ENCODE data around the gene RHO. TPM values are rescaled to one million over a fixed set of nuclear protein-coding genes. Genes with fewer than 3 reads are reported as not detected.
"Not testable (repeated sequence)": the region's sequence is repeated elsewhere in the genome, so short reads cannot be mapped to it uniquely, and the experiment has no call there.

The RHO gene
- total and polyA plus RNA-seq, 4 donors = 0.01 TPM; not detected in 3

DNA sequence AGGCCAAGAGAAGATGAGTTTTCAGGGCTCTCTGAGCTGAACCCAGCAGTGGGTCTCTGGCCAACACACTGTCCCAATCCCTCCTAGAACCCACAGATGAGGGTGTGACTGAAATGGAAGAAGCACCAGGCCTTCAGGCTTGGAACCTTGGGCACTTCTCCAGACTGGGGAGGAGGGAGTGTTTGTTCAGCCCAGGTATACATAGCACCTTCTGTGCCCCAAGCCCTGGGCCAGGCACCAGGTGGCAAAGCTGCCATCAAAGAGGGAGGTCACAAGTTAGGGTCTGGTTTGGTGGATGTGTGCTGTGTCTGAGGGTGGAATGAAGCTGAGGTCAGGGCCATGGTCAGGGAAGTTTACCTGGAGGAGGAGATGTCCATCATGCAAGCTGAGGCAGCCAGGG, 15.8 kb upstream of the RHO start:
- ATAC-seq (ENCODE audit: insufficient read depth, low FRiP score) (no peak), DNase-seq (no peak)
- Histone ChIP-seq H3K4me3 (no peak overlapping the region), H3K27ac (ENCODE audit: low read depth in 1 of 2, low read length in 1 of 2) (no peak overlapping the region), H3K9me3 (ENCODE audit: control insufficient read depth in 4 of 4, insufficient read depth in 3 of 4, low read length in 3 of 4) (no peaks in the 10 kb centered on the region), H3K9ac (ENCODE audit: insufficient read depth in 1 of 2, low read length in 2 of 2) (no peak overlapping the region), H3K36me3 (ENCODE audit: control insufficient read depth in 4 of 4, insufficient read depth in 4 of 4, low read length in 4 of 4) (peaks cover 0 to 37% (median 27%) of the 10 kb centered on the region in 4 donors), H3K4me1 (ENCODE audit: control insufficient read depth in 5 of 5, insufficient read depth in 5 of 5, low read length in 5 of 5) (no peaks in the 10 kb centered on the region), H3K27me3 (ENCODE audit: control insufficient read depth in 3 of 3, insufficient read depth in 3 of 3, low read length in 2 of 3) (no peaks in the 10 kb centered on the region)
- TF ChIP-seq, protein P1, sequence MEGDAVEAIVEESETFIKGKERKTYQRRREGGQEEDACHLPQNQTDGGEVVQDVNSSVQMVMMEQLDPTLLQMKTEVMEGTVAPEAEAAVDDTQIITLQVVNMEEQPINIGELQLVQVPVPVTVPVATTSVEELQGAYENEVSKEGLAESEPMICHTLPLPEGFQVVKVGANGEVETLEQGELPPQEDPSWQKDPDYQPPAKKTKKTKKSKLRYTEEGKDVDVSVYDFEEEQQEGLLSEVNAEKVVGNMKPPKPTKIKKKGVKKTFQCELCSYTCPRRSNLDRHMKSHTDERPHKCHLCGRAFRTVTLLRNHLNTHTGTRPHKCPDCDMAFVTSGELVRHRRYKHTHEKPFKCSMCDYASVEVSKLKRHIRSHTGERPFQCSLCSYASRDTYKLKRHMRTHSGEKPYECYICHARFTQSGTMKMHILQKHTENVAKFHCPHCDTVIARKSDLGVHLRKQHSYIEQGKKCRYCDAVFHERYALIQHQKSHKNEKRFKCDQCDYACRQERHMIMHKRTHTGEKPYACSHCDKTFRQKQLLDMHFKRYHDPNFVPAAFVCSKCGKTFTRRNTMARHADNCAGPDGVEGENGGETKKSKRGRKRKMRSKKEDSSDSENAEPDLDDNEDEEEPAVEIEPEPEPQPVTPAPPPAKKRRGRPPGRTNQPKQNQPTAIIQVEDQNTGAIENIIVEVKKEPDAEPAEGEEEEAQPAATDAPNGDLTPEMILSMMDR (IDR thresholded peaks at IDR 0.05; ENCODE audit: control extremely low read depth, extremely low read depth) = no peak

DNA sequence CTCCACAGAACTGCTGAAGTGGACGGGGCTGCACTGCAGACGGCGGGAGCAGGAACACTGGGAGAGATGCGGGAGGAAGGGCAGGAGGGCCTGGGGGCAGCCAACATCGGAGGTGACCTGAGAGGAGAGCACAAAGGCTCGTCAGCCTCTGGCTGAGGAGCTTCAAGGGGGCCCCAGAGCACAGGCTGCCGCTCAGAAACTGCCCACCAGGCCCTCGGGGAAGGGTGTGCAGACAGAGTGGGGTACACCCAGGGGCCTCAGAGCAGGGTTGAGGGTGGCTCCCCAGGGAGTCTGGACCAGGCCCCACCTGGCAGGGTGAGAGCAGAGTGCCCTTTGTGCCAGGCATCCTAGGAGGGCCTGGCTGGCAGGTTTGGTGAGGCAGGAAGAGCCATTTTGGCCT, 14.7 kb upstream of the RHO start:
- ATAC-seq (ENCODE audit: insufficient read depth, low FRiP score) = no peak
- TF ChIP-seq, protein P1 (IDR thresholded peaks at IDR 0.05; ENCODE audit: control extremely low read depth, extremely low read depth) = no peak
- Histone ChIP-seq H3K9ac (ENCODE audit: insufficient read depth in 1 of 2, low read length in 2 of 2) (no peak overlapping the region), H3K9me3 (ENCODE audit: control insufficient read depth in 4 of 4, insufficient read depth in 3 of 4, low read length in 3 of 4) (no peaks in the 10 kb centered on the region), H3K4me3 (no peak overlapping the region), H3K27ac (ENCODE audit: low read depth in 1 of 2, low read length in 1 of 2) (no peak overlapping the region), H3K27me3 (ENCODE audit: control insufficient read depth in 3 of 3, insufficient read depth in 3 of 3, low read length in 2 of 3) (no peaks in the 10 kb centered on the region), H3K36me3 (ENCODE audit: control insufficient read depth in 4 of 4, insufficient read depth in 4 of 4, low read length in 4 of 4) (peaks cover 0 to 34% (median 29%) of the 10 kb centered on the region in 4 donors), H3K4me1 (ENCODE audit: control insufficient read depth in 5 of 5, insufficient read depth in 5 of 5, low read length in 5 of 5) (no peaks in the 10 kb centered on the region)
- DNase-seq = no peak
- 96 to 99% methylated on average over 8 of the region's 8 CpGs for WGBS, 2 donors

DNA sequence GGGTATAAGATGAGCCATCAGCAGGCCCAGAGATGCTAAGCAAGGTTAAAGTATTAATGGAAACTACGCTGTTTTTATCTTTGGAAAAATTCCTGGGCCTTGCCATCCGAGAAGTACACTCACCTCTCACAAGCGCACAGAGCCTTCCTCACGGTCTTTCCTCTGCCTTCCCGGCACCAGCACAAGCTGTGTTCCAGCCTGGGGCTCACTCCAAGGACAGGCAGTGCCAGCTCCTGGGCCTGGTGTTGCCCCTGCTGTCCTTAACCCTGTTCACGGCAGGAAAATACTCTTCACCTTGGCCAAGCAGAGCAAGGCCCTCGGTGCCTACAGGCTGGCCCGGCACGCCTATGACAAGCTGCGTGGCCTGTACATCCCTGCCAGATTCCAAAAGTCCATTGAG, 14.3 kb upstream of the RHO start:
- ATAC-seq (ENCODE audit: insufficient read depth, low FRiP score) = no peak
- Histone ChIP-seq H3K27me3 (ENCODE audit: control insufficient read depth in 3 of 3, insufficient read depth in 3 of 3, low read length in 2 of 3) (no peaks in the 10 kb centered on the region), H3K36me3 (ENCODE audit: control insufficient read depth in 4 of 4, insufficient read depth in 4 of 4, low read length in 4 of 4) (peaks cover 0 to 38% (median 29%) of the 10 kb centered on the region in 4 donors), H3K27ac (ENCODE audit: low read depth in 1 of 2, low read length in 1 of 2) (no peak overlapping the region), H3K9ac (ENCODE audit: insufficient read depth in 1 of 2, low read length in 2 of 2) (no peak overlapping the region), H3K9me3 (ENCODE audit: control insufficient read depth in 4 of 4, insufficient read depth in 3 of 4, low read length in 3 of 4) (no peaks in the 10 kb centered on the region), H3K4me1 (ENCODE audit: control insufficient read depth in 5 of 5, insufficient read depth in 5 of 5, low read length in 5 of 5) (no peaks in the 10 kb centered on the region), H3K4me3 (no peak overlapping the region)
- WGBS, 2 donors = 95 to 96% methylated on average over 10 of the region's 10 CpGs
- TF ChIP-seq, protein P1 (IDR thresholded peaks at IDR 0.05; ENCODE audit: control extremely low read depth, extremely low read depth) = no peak
- DNase-seq = no peak

DNA sequence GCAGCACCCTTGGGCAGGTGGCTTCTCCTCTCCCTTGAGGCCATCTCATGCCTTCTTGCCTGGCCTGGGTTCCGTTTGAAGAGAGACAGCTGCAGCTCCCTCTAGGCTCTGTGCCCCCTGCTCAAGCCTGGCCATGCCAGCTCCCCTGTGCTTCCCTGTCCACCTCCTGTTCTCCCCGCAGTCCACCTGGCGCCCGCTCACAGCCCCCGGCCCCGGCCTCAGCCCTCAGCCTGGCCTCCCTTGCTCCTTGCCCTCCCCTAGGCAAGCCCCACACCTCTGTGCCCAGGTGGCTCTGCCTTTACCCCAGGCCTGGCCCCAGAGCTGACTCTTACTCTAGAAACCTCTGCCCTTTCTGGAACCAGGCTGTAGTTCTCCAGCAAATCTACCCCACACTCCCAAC, 13.9 kb upstream of the RHO start:
- no peaks in the 10 kb centered on the region for H3K9me3 ChIP-seq (ENCODE audit: control insufficient read depth in 4 of 4, insufficient read depth in 3 of 4, low read length in 3 of 4)
- 96 to 100% methylated on average over 6 of the region's 6 CpGs for WGBS, 2 donors
- no peak overlapping the region for H3K4me3 ChIP-seq
- peaks cover 0 to 40% (median 30%) of the 10 kb centered on the region in 4 donors for H3K36me3 ChIP-seq (ENCODE audit: control insufficient read depth in 4 of 4, insufficient read depth in 4 of 4, low read length in 4 of 4)
- H3K27me3 ChIP-seq (ENCODE audit: control insufficient read depth in 3 of 3, insufficient read depth in 3 of 3, low read length in 2 of 3) = no peaks in the 10 kb centered on the region
- H3K9ac ChIP-seq (ENCODE audit: insufficient read depth in 1 of 2, low read length in 2 of 2) = no peak overlapping the region
- TF ChIP-seq, protein P1 (IDR thresholded peaks at IDR 0.05; ENCODE audit: control extremely low read depth, extremely low read depth) = no peak
- no peak for ATAC-seq (ENCODE audit: insufficient read depth, low FRiP score)
- H3K27ac ChIP-seq (ENCODE audit: low read depth in 1 of 2, low read length in 1 of 2) = no peak overlapping the region
- DNase-seq = no peak
- H3K4me1 ChIP-seq (ENCODE audit: control insufficient read depth in 5 of 5, insufficient read depth in 5 of 5, low read length in 5 of 5) = no peaks in the 10 kb centered on the region

DNA sequence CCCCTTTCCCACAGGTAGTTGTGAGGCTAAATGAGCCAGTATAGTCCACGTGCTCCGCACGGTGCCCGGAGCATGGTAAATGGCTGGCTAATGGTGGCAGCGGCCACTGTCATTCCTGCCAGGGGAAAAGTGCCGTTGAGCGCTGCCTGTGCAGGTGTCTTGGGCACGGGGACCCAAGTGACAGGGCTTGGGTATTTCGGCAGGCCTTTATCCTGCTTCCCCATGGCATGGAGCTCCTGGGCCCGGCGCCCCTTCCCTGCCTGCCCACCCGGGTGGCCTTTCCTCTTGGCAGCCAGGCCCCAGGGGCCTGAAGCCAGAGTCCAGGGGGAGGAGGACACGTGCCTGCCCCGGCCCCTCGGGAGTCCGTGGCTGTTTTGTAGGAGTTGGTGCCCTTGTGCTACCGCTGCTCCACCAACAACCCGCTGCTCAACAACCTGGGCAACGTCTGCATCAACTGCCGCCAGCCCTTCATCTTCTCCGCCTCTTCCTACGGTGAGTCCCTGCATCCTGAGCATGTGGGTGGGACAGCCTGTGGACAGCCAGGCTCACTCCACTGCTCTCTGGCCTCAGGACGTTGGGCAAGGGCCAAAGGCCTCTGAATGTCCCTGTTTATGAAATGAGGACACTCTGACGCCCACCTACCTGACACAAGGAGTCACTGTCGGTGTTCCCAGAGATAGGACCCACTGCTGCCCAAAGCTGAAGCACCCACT, 13.2 kb upstream of the RHO start:
- DNase-seq; H3K4me3 ChIP-seq; H3K9me3 ChIP-seq (ENCODE audit: control insufficient read depth in 4 of 4, insufficient read depth in 3 of 4, low read length in 3 of 4); H3K9ac ChIP-seq (ENCODE audit: insufficient read depth in 1 of 2, low read length in 2 of 2); H3K27me3 ChIP-seq (ENCODE audit: control insufficient read depth in 3 of 3, insufficient read depth in 3 of 3, low read length in 2 of 3); H3K4me1 ChIP-seq (ENCODE audit: control insufficient read depth in 5 of 5, insufficient read depth in 5 of 5, low read length in 5 of 5); ATAC-seq (ENCODE audit: insufficient read depth, low FRiP score); H3K27ac ChIP-seq (ENCODE audit: low read depth in 1 of 2, low read length in 1 of 2): not testable (repeated sequence)
- 93 to 97% methylated on average over 17 to 20 of the region's 25 CpGs for whole genome bisulfite sequencing, 2 donors
- peaks cover 0 to 42% (median 30%) of the 10 kb centered on the region in 4 donors for H3K36me3 ChIP-seq (ENCODE audit: control insufficient read depth in 4 of 4, insufficient read depth in 4 of 4, low read length in 4 of 4)

All from lung (tissue), 12 donors.